ENCODE measurements around the gene HEXB. TPM values are rescaled to one million over a fixed set of nuclear protein-coding genes. Genes with fewer than 3 reads are reported as not detected.

Gene HEXB
- total RNA-seq, result 100 to 1,000 TPM; 139 to 156 TPM

DNA sequence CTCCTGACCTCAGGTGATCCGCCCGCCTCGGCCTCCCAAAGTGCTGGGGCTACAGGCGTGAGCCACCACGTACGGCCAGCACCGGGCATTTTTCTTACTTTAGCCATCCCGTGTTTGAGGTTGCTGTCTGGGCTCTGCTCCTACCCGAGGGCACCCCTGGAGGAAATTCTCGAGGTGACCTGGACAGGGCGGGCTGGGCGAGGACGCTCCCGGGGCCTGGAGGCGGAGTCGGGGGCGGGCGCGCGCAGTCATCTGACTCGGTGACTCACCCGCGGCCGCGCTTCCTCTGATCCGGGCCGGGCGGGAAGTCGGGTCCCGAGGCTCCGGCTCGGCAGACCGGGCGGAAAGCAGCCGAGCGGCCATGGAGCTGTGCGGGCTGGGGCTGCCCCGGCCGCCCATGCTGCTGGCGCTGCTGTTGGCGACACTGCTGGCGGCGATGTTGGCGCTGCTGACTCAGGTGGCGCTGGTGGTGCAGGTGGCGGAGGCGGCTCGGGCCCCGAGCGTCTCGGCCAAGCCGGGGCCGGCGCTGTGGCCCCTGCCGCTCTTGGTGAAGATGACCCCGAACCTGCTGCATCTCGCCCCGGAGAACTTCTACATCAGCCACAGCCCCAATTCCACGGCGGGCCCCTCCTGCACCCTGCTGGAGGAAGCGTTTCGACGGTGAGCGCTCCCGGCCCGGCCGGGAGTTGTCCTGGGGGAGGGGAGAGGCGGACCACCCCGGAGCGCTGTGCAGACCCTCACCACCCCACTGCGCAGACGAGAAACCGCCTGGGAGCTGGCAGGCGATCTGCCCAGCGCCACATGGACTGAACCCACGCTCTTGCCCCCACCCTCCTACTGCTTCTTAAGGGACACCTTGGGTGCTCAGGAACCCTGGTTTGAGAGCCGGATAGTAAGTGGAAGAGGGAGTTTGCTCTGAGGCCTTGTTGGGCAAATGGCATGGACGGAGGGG, at the start of gene HEXB:
HEXB (plus strand) TSS at position 334 of the 952 bp plus-strand sequence; CDS start at position 362, 28 bp downstream.
- Histone ChIP-seq H3K27me3 (replicated peaks; ENCODE audit: insufficient read depth) (no peaks in the 10 kb centered on the region), H3K36me3 (peaks cover 3% of the 10 kb centered on the region), H3K4me3 (peak within 1 kb of the TSS; percentile 84), H3K9me3 (no peaks in the 10 kb centered on the region), H3K4me1 (ENCODE audit: control insufficient read depth in 1 of 2, low read depth in 2 of 2) (peaks cover 10 to 17% of the 10 kb centered on the region in 2 donors), H3K27ac (peak within 1 kb of the TSS; percentile 77 to 84)
- TF ChIP-seq CTCF (IDR thresholded peaks at IDR 0.05), result no peak
- DNase-seq (ENCODE audit: low spot score) (peak; percentile 71), ATAC-seq (ENCODE audit: insufficient number of reproducible peaks, low FRiP score, low read depth) (peak; percentile 92)

DNA sequence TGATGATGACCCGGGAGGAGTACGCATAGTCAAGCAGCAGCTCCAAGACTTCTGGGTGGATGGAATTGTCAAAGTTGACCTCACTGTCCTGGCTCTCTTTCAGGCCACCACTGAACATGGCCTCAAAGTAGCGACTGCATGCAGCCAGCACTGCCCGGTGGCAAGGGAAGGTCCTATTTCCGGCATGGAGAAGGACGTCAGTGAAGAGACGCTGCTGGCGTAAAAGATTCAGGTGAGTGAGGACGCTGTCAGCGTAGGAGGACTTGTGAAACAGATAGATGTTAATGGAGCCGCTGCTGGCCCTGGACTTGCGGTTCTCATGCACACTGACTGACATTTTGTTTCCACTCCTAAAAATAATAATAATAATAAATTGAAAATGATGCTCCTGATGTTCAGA, 48.9 kb upstream of the HEXB start:
- H3K27ac ChIP-seq, result no peak overlapping the region
- TF ChIP-seq CTCF (IDR thresholded peaks at IDR 0.05), result no peak
- H3K9me3 ChIP-seq, result no peaks in the 10 kb centered on the region

GRCh38 chr5:74636552-74636951, 48.5 kb upstream of the HEXB start:
- ATAC-seq (ENCODE audit: insufficient number of reproducible peaks, low FRiP score, low read depth), result no peak
- no peaks in the 10 kb centered on the region for H3K36me3 ChIP-seq
- H3K27ac ChIP-seq, result no peak overlapping the region
- no peak for TF ChIP-seq CTCF (IDR thresholded peaks at IDR 0.05)
- no peak overlapping the region for H3K4me3 ChIP-seq
- no peaks in the 10 kb centered on the region for H3K27me3 ChIP-seq (replicated peaks; ENCODE audit: insufficient read depth)
- no peaks in the 10 kb centered on the region for H3K9me3 ChIP-seq
- peaks cover 3 to 25% of the 10 kb centered on the region in 2 donors for H3K4me1 ChIP-seq (ENCODE audit: control insufficient read depth in 1 of 2, low read depth in 2 of 2)
- no peak for DNase-seq (ENCODE audit: low spot score)

More for the DNA sequence above, 48.9 kb upstream of the HEXB start:
- no peak for ATAC-seq (ENCODE audit: insufficient number of reproducible peaks, low FRiP score, low read depth)
- no peaks in the 10 kb centered on the region for H3K36me3 ChIP-seq
- DNase-seq (ENCODE audit: low spot score), result no peak
- no peaks in the 10 kb centered on the region for H3K27me3 ChIP-seq (replicated peaks; ENCODE audit: insufficient read depth)
- H3K4me1 ChIP-seq (ENCODE audit: control insufficient read depth in 1 of 2, low read depth in 2 of 2), result peaks cover 6 to 27% of the 10 kb centered on the region in 2 donors
- H3K4me3 ChIP-seq, result no peak overlapping the region

- Histone ChIP-seq H3K27me3 (replicated peaks; ENCODE audit: insufficient read depth) (no peaks in the 10 kb centered on the region), H3K27ac (no peak overlapping the region)
- TF ChIP-seq CTCF (IDR thresholded peaks at IDR 0.05), result no peak
These were observed 46.5 kb upstream of the HEXB start for GRCh38 chr5:74638544-74638969.

DNA sequence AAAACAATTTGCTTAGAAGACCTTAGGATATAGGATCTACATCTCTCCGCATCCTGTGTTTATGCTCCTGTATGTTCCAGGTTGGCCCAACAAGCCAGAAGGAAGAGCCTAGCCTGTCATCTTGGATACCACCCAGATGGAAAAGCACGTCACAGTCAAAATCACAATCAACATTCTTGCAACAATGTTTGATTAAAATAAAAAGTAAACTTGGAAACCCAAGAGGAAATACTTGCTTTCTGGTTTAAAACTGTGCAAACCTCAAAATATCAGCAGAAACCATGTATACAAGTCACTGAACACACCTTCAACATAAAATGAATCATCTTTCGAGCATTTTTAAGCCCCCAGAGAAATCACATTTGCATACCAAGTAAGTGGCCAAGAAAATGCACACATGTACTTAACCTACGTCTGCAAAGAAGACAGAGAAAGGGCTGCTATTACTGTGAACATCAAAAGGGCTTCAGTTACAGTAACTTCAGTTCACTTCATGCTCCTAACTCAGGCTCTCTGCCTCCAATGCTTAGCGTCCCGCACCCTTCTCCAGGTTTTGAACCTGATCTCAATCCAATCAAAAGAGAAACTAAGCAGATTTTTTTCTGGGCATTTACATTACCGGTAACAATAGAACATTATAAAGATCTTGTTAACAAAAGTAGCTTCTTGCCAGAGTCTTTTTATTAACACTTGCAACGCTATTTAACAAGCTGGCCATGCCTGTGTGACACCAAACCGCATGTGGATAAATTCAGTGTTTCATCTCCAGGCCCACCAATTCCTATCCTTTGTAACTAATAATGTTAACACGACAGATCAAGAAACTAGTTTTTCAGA, 45.8 kb upstream of the HEXB start:
- Histone ChIP-seq H3K27ac (no peak overlapping the region), H3K4me1 (ENCODE audit: control insufficient read depth in 1 of 2, low read depth in 2 of 2) (peaks cover 0 to 15% of the 10 kb centered on the region in 2 donors), H3K36me3 (no peaks in the 10 kb centered on the region), H3K9me3 (no peaks in the 10 kb centered on the region), H3K4me3 (peak overlapping the region; percentile 81), H3K27me3 (replicated peaks; ENCODE audit: insufficient read depth) (no peaks in the 10 kb centered on the region)
- no peak for TF ChIP-seq CTCF (IDR thresholded peaks at IDR 0.05)
- ATAC-seq (ENCODE audit: insufficient number of reproducible peaks, low FRiP score, low read depth) (no peak), DNase-seq (ENCODE audit: low spot score) (no peak)

More at GRCh38 chr5:74638544-74638969, 46.5 kb upstream of the HEXB start:
- H3K36me3 ChIP-seq, result no peaks in the 10 kb centered on the region
- peak overlapping the region; percentile 81 for H3K4me3 ChIP-seq
- ATAC-seq (ENCODE audit: insufficient number of reproducible peaks, low FRiP score, low read depth), result no peak
- no peak for DNase-seq (ENCODE audit: low spot score)
- no peaks in the 10 kb centered on the region for H3K9me3 ChIP-seq
- H3K4me1 ChIP-seq (ENCODE audit: control insufficient read depth in 1 of 2, low read depth in 2 of 2), result peaks cover 0 to 15% of the 10 kb centered on the region in 2 donors

Measured in thoracic aorta (tissue), 2 donors.